KMS-11 (cell line): ENCODE measurements around the gene FHIT.

Source experiments
- H2AFZ ChIP-seq: fragments of 200-600 bp; sonication (generic); 2 replicates; pipeline ENCODE4 v1.6.1; 2016; ENCODE audit warnings: antibody characterized with exemption, mixed run types, low read depth
- H3K27ac ChIP-seq: fragments of 200-600 bp; sonication (generic); 2 replicates; pipeline ENCODE4 v1.6.1; 2016; ENCODE audit warnings: mild to moderate bottlenecking, mixed run types
- H3K27me3 ChIP-seq: fragments of 200-600 bp; sonication (generic); 2 replicates; pipeline ENCODE4 v1.6.1; 2017; ENCODE audit warnings: mild to moderate bottlenecking, low read depth, mixed run types, moderate library complexity; ENCODE audit not compliant: insufficient read depth
- H3K36me3 ChIP-seq: fragments of 200-600 bp; sonication (generic); 2 replicates; pipeline ENCODE4 v1.6.1; 2017; ENCODE audit warnings: mild to moderate bottlenecking, mixed run types; ENCODE audit not compliant: insufficient read depth
- H3K4me1 ChIP-seq: fragments of 200-600 bp; sonication (generic); 2 replicates; pipeline ENCODE4 v1.6.1; 2016; ENCODE audit warnings: mild to moderate bottlenecking, low read depth, mixed run types; ENCODE audit not compliant: poor library complexity, severe bottlenecking
- H3K4me2 ChIP-seq: fragments of 200-600 bp; sonication (generic); 2 replicates; pipeline ENCODE4 v1.7.0; 2016; ENCODE audit warnings: mild to moderate bottlenecking, mixed run types
- H3K4me3 ChIP-seq: fragments of 200-600 bp; sonication (generic); IDR thresholded peaks from 2 replicates; pipeline ENCODE4 v1.6.1; 2017; ENCODE audit warnings: low read depth, low read length, mixed read lengths; ENCODE audit not compliant: insufficient read depth
- H3K79me2 ChIP-seq: fragments of 200-600 bp; sonication (generic); 2 replicates; pipeline ENCODE4 v1.6.1; 2016; ENCODE audit warnings: low read depth, mixed run types; ENCODE audit not compliant: insufficient read depth
- H3K9ac ChIP-seq: fragments of 200-600 bp; sonication (generic); 2 replicates; pipeline ENCODE4 v1.6.1; 2016; ENCODE audit warnings: mild to moderate bottlenecking, mixed run types
- H4K20me1 ChIP-seq: fragments of 200-600 bp; sonication (generic); 2 replicates; pipeline ENCODE4 v1.6.1; 2016; ENCODE audit warnings: mild to moderate bottlenecking, mixed run types; ENCODE audit not compliant: insufficient read depth
- TF ChIP-seq, protein P1 (sequence below): fragments of 200-600 bp; sonication (generic); conservative IDR thresholded peaks from 2 replicates; pipeline ENCODE4 v1.6.1; 2017; ENCODE audit warnings: low read depth, mild to moderate bottlenecking, antibody characterized with exemption, low read length, moderate library complexity, mixed read lengths

The FHIT gene

DNA sequence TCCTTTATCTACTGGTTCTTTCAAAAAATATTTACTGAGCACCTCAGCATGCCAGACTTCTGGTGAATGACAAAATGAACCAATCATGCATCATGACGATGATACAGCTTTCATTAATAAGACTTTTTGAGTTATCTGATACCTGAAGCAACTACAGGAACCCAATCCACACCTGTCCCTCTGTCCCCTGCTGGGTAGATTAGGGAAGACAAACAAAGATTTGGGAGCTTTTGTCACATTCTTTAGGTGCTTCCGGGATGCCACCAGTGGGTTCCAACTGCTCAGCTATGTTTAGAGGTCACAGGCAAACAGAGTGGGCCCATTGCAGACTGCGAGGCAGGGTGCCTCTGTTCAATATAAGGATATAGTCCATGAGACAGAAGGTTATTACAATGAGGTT is 1180.9 kb downstream of the FHIT start:
- Histone ChIP-seq H3K4me2 (no peak overlapping the region), H3K79me2 (no peaks in the 10 kb centered on the region), H3K27me3 (no peaks in the 10 kb centered on the region), H4K20me1 (no peaks in the 10 kb centered on the region), H2AFZ (no peak overlapping the region), H3K27ac (no peak overlapping the region), H3K9ac (no peak overlapping the region), H3K36me3 (no peaks in the 10 kb centered on the region), H3K4me3 (no peak overlapping the region), H3K4me1 (no peaks in the 10 kb centered on the region)
- TF ChIP-seq, protein P1, sequence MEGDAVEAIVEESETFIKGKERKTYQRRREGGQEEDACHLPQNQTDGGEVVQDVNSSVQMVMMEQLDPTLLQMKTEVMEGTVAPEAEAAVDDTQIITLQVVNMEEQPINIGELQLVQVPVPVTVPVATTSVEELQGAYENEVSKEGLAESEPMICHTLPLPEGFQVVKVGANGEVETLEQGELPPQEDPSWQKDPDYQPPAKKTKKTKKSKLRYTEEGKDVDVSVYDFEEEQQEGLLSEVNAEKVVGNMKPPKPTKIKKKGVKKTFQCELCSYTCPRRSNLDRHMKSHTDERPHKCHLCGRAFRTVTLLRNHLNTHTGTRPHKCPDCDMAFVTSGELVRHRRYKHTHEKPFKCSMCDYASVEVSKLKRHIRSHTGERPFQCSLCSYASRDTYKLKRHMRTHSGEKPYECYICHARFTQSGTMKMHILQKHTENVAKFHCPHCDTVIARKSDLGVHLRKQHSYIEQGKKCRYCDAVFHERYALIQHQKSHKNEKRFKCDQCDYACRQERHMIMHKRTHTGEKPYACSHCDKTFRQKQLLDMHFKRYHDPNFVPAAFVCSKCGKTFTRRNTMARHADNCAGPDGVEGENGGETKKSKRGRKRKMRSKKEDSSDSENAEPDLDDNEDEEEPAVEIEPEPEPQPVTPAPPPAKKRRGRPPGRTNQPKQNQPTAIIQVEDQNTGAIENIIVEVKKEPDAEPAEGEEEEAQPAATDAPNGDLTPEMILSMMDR, result no peak

DNA sequence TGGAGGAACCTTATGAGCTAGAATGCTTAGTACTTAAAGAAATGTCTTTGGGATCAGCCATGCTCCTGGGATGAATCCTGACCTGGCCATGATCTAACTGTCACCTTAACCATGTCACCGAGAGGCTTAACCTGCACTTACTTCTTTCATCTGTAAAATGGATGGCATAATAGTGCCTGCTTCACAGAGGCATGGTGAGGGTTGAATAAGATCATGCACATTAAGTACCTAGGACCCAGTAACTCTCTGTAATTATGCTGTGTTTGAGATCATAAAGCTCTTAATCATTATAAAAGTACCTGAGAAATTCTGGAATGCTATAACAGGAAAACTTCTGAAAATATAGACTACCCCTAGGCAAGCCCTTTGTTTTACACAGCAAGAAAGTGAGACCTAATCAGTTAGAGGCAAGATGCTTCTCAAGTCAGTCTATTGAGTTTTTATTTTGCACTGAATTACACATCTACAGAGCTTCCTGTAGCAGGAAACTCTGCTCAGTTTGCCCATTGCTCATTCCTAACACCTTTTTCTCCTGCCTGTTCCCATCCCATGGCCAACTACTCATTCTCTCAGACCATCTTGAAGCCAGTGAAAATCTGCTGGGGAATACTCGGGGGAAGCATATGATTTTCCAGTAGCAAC is 1185.9 kb downstream of the FHIT start:
- no peaks in the 10 kb centered on the region for H3K27me3 ChIP-seq
- H3K4me3 ChIP-seq, result no peak overlapping the region
- H3K36me3 ChIP-seq, result no peaks in the 10 kb centered on the region
- no peaks in the 10 kb centered on the region for H3K79me2 ChIP-seq
- TF ChIP-seq, protein P1, result no peak
- no peaks in the 10 kb centered on the region for H4K20me1 ChIP-seq
- no peak overlapping the region for H3K27ac ChIP-seq
- no peak overlapping the region for H2AFZ ChIP-seq
- H3K9ac ChIP-seq, result no peak overlapping the region
- no peaks in the 10 kb centered on the region for H3K4me1 ChIP-seq
- H3K4me2 ChIP-seq, result no peak overlapping the region

DNA sequence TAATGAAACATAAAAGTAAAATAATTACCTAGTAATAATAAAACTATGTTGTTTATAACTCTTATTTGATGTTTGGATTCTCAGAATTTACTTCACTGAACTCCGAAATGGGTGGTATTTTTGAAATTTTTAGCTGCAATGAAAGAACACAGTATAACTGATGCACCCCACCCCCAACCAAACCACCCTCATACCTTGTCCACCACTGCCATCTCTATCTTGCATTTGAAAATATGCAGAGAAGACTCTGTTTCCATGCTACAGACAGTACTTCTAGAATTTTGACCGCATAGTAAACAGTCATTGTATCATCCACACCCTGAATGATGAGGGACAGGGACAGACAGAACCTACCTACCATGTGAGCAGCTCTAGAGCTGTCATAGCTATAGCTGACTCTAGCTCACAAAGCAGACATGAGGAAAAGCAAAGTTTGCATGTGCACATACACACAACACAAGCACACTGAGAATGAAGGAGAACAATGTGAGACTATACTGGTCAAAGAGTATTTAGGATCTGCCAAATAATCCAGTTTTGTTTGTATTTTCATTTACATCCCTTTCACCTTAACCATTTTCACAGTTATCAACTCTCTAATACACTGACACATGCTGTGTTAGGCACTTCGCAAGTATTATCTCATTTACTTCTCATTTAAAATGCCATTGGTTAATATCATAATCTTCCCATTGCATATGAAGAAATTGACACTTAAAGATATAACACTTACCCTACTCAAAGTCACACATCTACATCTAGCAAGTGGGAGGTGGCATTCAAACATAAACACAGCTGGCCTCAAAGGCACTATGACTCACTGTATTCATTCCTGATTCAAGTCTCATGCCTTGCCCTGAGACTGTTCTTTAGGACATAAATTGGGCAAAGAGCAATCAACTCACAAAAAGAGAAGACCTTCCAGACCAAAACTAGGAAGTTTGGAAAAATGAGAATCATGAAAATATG is 1186.8 kb downstream of the FHIT start:
- Histone ChIP-seq H3K4me3 (no peak overlapping the region), H3K4me1 (no peaks in the 10 kb centered on the region), H3K9ac (no peak overlapping the region), H3K27me3 (no peaks in the 10 kb centered on the region), H3K36me3 (no peaks in the 10 kb centered on the region), H3K27ac (no peak overlapping the region), H3K79me2 (no peaks in the 10 kb centered on the region), H4K20me1 (no peaks in the 10 kb centered on the region), H3K4me2 (no peak overlapping the region), H2AFZ (no peak overlapping the region)
- TF ChIP-seq, protein P1, result no peak

DNA sequence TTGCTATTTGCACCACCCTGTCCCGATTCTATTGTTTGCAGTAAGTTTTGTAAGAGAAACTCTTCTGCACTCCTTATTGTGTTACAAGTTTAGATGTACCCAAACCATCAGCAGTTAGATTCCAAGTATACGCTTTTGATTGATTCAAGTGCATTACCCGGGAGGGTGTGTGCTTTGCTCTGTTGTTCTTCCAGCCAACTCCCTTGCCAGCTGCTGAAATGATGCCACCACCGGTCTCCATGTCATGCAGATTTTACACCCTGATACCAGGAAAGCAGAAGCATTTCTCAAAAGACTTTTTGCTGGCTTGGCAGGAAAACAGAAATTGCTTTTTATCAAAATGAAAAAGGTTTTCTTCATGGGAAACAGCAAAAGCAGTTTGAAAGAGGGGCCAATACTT is 1194.8 kb downstream of the FHIT start:
- no peaks in the 10 kb centered on the region for H4K20me1 ChIP-seq
- TF ChIP-seq, protein P1, result no peak
- no peaks in the 10 kb centered on the region for H3K79me2 ChIP-seq
- no peaks in the 10 kb centered on the region for H3K4me1 ChIP-seq
- no peaks in the 10 kb centered on the region for H3K36me3 ChIP-seq
- H3K4me2 ChIP-seq, result no peak overlapping the region
- no peak overlapping the region for H2AFZ ChIP-seq
- no peak overlapping the region for H3K9ac ChIP-seq
- no peak overlapping the region for H3K4me3 ChIP-seq
- H3K27me3 ChIP-seq, result no peaks in the 10 kb centered on the region
- no peak overlapping the region for H3K27ac ChIP-seq
